ENCODE measurements around the gene CORO7.

GRCh38 chr16:4372001-4372577 is 44.3 kb downstream of the CORO7 start:
- TF ChIP-seq CTCF (IDR thresholded peaks at IDR 0.05; ENCODE audit: low read length) (no peak), EZH2 (IDR thresholded peaks at IDR 0.05; ENCODE audit: borderline replicate concordance, low read length) (no peak)
